Ovary (tissue), 9 donors: ENCODE measurements around the gene SMOC2. TPM values are rescaled to one million over a fixed set of nuclear protein-coding genes. Genes with fewer than 3 reads are reported as not detected.

Experiments
- DNase-seq, 5 donors: peaks; one replicate each; pipeline ENCODE4 v3.0.0-alpha.2; 2019 to 2020
- H3K27ac ChIP-seq, 2 donors: fragments of 200-600 bp; one replicate each; pipeline versions ENCODE4 v1.5.1 to v1.8.0; 2019 to 2022
- H3K27me3 ChIP-seq: fragments of 200-600 bp; one replicate; pipeline ENCODE4 v1.8.0; 2022
- H3K36me3 ChIP-seq: fragments of 200-600 bp; sonication (generic); one replicate; pipeline ENCODE4 v1.5.1; 2019
- H3K4me1 ChIP-seq: one replicate; pipeline ENCODE4 v1.8.1; 2013; ENCODE audit warnings: mild to moderate bottlenecking, moderate library complexity; ENCODE audit not compliant: insufficient read depth
- H3K4me3 ChIP-seq: fragments of 200-600 bp; sonication (generic); one replicate; pipeline ENCODE4 v1.5.1; 2017
- H3K9me3 ChIP-seq, 2 donors: fragments of 200-600 bp in 1 of 2; sonication (generic) in 1 of 2; one replicate each; pipeline versions ENCODE4 v1.5.1 to v1.8.1; 2013 to 2019; ENCODE audit warnings: mild to moderate bottlenecking in 1 of 2, moderate library complexity in 1 of 2
- EP300 ChIP-seq: sonication (generic); formaldehyde crosslinking; IDR thresholded peaks from one replicate; pipeline ENCODE4 v1.6.1; 2017; ENCODE audit warnings: antibody characterized with exemption
- POLR2A ChIP-seq: fragments of 450-650 bp; IDR thresholded peaks from one replicate; pipeline ENCODE4 v1.6.1; 2017; ENCODE audit warnings: antibody characterized with exemption, mild to moderate bottlenecking, moderate library complexity
- WGBS, 3 donors: extraction: QIAGEN DNeasy Blood & Tissue Kit in 1 of 3; methylation state at CpG; one replicate each; pipeline versions ENCODE4 v1.1.5 to v1.1.7; 2013 to 2017; 5-methylcytosine and 5-hydroxymethylcytosine counted together
- intact Hi-C, 4 donors: fragments of 100-400 bp; cut with DNase I; formaldehyde crosslinking; loops; one replicate each; pipeline versions ENCODE4 v1.11.0 to v1.15.1; 2022 to 2023
- polyA plus RNA-seq, 2 donors: library from polyadenylated mRNA; stranded (reverse); fragments of 200-250 nt in 1 of 2; fragments of 350-450 nt in 1 of 2; fragmentation: Illumina TruSeq in 1 of 2; extraction: RNeasy Lipid Tissue Mini Kit (QIAGEN cat#74804) in 1 of 2; gene quantifications; one replicate each; pipeline ENCODE4 v1.2.3, GENCODE V29; 2013 to 2014
- total RNA-seq, 7 donors: library from RNA; depleted of rRNA in 2 of 7; stranded (reverse); fragments of >200 nt in 2 of 7; fragmentation: NEBNext Ultra II Directional in 3 of 7; extraction: Animal tissue kit (Norgen Biotek cat#: 25700) in 3 of 7; gene quantifications; one replicate each; pipeline versions ENCODE4 v1.1.0 to v1.2.4, GENCODE V29; 2016 to 2023
- TF ChIP-seq, protein P1 (sequence below), 3 donors: fragments of 450-650 bp in 2 of 3; fragments of 200-600 bp in 1 of 3; IDR thresholded peaks; one replicate each; pipeline versions ENCODE4 v1.5.1 to v1.8.0; 2016 to 2022; ENCODE audit warnings: antibody characterized with exemption in 3 of 3, mild to moderate bottlenecking in 1 of 3
- donor health status: DM: no; HTN: no; CAD: no; lungs with moderate emphysema.
- donor health status: DM: no; HTN: no; CAD: no.
- donor health status: Bipolar disorder and iron deficiency.
- donor health status: DM: yes; HTN: yes; CAD: no.
- donor health status: DM: no; HTN: no; CAD: no.
- donor health status: DM: yes; HTN: yes; CAD: no.

The SMOC2 gene
- total and polyA plus RNA-seq, 9 donors: 84.4 to 272 (median 129) TPM

DNA sequence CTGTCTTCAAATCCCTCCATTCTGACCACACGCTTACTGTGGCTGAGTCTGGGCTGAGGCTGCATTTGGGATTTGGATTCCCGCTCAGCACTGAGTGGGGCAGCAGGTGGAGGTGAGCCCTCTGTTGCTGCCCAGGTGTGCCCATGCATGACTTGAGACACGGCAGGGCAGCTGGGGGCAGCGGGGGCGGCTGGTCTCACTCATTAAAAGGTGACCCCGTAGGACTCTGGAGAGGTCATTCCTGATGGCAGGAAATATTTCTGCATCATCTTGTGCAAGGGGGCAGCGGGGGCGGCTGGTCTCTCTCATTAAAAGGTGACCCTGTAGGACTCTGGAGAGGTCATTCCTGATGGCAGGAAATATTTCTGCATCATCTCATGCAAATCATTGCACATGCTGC, 49.8 kb downstream of the SMOC2 start:
- DNase-seq: no peak

DNA sequence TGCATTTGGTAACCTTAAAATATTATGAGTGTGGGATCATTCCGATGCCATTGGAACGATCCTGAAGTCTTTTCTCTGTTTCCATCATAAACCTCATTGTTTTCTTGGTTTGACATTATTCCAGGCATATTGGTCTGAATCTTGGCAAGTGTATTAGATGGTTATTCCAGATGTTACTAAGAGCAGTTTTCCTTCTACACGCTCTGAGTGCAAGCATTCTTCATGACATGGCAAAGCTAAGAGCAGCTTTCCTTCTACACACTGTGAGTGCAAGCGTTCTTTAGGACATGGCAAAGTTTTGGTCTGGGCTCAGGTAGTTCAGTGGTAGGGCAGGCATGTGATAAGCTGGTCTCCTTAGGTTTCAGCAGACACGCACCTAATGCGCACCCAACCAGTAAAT, 53.0 kb downstream of the SMOC2 start:
- intact Hi-C loops: no loop called here
- Histone ChIP-seq H3K36me3 (no peaks in the 10 kb centered on the region), H3K27ac (no peak overlapping the region), H3K4me3 (no peak overlapping the region), H3K4me1 (peaks cover 15% of the 10 kb centered on the region), H3K27me3 (no peaks in the 10 kb centered on the region), H3K9me3 (no peaks in the 10 kb centered on the region)
- no peak for TF ChIP-seq EP300
- TF ChIP-seq POLR2A: no peak
- TF ChIP-seq, protein P1, sequence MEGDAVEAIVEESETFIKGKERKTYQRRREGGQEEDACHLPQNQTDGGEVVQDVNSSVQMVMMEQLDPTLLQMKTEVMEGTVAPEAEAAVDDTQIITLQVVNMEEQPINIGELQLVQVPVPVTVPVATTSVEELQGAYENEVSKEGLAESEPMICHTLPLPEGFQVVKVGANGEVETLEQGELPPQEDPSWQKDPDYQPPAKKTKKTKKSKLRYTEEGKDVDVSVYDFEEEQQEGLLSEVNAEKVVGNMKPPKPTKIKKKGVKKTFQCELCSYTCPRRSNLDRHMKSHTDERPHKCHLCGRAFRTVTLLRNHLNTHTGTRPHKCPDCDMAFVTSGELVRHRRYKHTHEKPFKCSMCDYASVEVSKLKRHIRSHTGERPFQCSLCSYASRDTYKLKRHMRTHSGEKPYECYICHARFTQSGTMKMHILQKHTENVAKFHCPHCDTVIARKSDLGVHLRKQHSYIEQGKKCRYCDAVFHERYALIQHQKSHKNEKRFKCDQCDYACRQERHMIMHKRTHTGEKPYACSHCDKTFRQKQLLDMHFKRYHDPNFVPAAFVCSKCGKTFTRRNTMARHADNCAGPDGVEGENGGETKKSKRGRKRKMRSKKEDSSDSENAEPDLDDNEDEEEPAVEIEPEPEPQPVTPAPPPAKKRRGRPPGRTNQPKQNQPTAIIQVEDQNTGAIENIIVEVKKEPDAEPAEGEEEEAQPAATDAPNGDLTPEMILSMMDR (IDR thresholded peaks at IDR 0.05): no peak
- DNase-seq: no peak
- 64 to 81% (median 65%) methylated on average over 6 of the region's 6 CpGs for WGBS, 3 donors

More for the DNA sequence above, 49.8 kb downstream of the SMOC2 start:
- WGBS, 3 donors: 91 to 96% (median 93%) methylated on average over 8 of the region's 8 CpGs
- Histone ChIP-seq H3K27me3 (no peaks in the 10 kb centered on the region), H3K4me1 (peaks cover 3% of the 10 kb centered on the region), H3K9me3 (no peaks in the 10 kb centered on the region), H3K27ac (no peak overlapping the region), H3K36me3 (no peaks in the 10 kb centered on the region), H3K4me3 (no peak overlapping the region)
- TF ChIP-seq EP300 (no peak), POLR2A (no peak)
- TF ChIP-seq, protein P1 (IDR thresholded peaks at IDR 0.05): no peak
- intact Hi-C loops: no loop called here

DNA sequence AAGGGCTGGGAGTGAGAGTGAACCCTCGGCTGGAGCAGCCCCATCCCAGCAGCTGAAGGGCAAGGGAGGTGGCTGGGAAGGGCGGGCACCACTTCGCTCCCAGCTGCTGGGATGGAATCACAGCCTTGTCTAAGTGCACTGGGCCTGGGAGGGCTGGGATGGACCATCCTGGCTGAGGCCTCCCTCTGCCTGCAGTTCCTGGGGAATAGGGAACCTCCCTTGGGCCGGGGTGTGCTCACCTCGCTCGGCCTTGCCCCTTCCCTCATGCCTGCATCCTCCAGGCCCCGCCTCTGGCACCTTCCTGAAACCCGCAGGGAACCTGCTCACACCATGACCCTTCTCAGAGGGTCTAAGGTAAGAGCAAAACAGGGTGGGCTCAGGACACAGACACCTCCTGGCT, 53.7 kb downstream of the SMOC2 start:
- H3K36me3 ChIP-seq: no peaks in the 10 kb centered on the region
- whole genome bisulfite sequencing, 3 donors: 91 to 92% (median 91%) methylated on average over 8 of the region's 8 CpGs
- intact Hi-C loops: no loop called here
- TF ChIP-seq EP300 (no peak), POLR2A (no peak)
- TF ChIP-seq, protein P1 (IDR thresholded peaks at IDR 0.05): no peak
- no peak overlapping the region for H3K4me3 ChIP-seq
- peaks cover 15% of the 10 kb centered on the region for H3K4me1 ChIP-seq
- DNase-seq: no peak
- no peaks in the 10 kb centered on the region for H3K27me3 ChIP-seq
- H3K9me3 ChIP-seq: no peaks in the 10 kb centered on the region
- no peak overlapping the region for H3K27ac ChIP-seq

DNA sequence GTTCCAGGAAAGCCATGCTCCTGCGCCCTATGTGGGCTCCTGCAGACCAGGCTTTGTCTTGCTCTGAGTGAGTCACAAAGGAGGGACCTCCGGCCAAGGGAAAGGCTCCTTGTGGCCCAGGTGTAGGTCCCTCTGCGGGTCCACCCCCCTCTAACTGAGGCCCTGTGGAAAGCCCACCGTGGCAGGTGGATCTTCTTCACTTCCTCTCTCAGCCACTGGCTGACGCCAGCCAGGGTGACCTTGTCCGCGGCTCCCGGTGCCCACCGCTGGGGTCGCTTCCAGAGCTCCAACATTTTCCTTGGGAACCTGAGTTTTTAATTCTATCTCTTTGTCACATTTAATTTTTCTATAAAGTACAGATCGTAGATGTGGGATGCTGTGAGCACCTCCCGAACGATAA, 54.1 kb downstream of the SMOC2 start:
- WGBS, 3 donors: 94 to 97% (median 95%) methylated on average over 11 to 13 of the region's 13 CpGs
- no peaks in the 10 kb centered on the region for H3K27me3 ChIP-seq
- no peak overlapping the region for H3K27ac ChIP-seq
- DNase-seq: peak in 1 of 5 donors; percentile 12
- no peaks in the 10 kb centered on the region for H3K9me3 ChIP-seq
- H3K36me3 ChIP-seq: no peaks in the 10 kb centered on the region
- peaks cover 15% of the 10 kb centered on the region for H3K4me1 ChIP-seq
- H3K4me3 ChIP-seq: no peak overlapping the region
- no peak for TF ChIP-seq POLR2A
- TF ChIP-seq, protein P1 (IDR thresholded peaks at IDR 0.05): no peak
- TF ChIP-seq EP300: no peak
- intact Hi-C loops: no loop called here

DNA sequence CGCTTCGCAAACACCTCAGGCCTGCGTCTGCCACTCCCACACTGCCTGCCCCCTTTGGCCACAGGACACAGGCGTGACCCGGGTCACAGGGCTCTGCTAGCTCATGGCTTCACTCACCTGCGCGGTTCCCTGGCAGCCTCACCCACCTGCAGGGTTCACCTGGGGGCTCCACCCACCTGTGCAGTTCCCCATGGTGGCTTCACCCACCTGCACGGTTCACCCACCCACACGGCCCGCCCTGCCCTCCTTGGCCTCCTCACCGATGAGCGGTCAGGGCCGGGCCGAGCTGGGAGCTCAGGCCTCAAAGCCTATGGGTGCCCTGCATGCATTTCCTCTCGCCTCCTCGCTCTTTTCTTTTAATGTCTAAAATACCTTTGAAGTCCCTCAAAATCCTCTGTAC, 54.7 kb downstream of the SMOC2 start:
- Histone ChIP-seq H3K27ac (no peak overlapping the region), H3K9me3 (no peaks in the 10 kb centered on the region), H3K4me1 (peaks cover 15% of the 10 kb centered on the region), H3K36me3 (no peaks in the 10 kb centered on the region), H3K27me3 (no peaks in the 10 kb centered on the region), H3K4me3 (no peak overlapping the region)
- intact Hi-C loops: no loop called here
- WGBS, 3 donors: 89 to 95% (median 91%) methylated on average over 16 of the region's 16 CpGs
- TF ChIP-seq POLR2A (no peak), EP300 (no peak)
- TF ChIP-seq, protein P1 (IDR thresholded peaks at IDR 0.05): no peak
- DNase-seq: peak in 1 of 5 donors; percentile 19
